ENCODE measurements around the gene SORT1.

GRCh38 chr1:109433322-109433721, 35.6 kb upstream of the SORT1 start:
- no peak for TF ChIP-seq CTCF (conservative IDR thresholded peaks at IDR 0.05; ENCODE audit: low read depth, low read length)
- no peak for TF ChIP-seq MXI1 (IDR thresholded peaks at IDR 0.05; ENCODE audit: borderline replicate concordance, low read depth, low read length)
- no peak for TF ChIP-seq MAFK (IDR thresholded peaks at IDR 0.05; ENCODE audit: low read depth, low read length)
- TF ChIP-seq POLR2A (IDR thresholded peaks at IDR 0.05; ENCODE audit: low read depth, low read length), result no peak
- no peak for TF ChIP-seq RCOR1 (IDR thresholded peaks at IDR 0.05; ENCODE audit: insufficient replicate concordance, low read length)
- no peak for TF ChIP-seq RAD21 (IDR thresholded peaks at IDR 0.05; ENCODE audit: low read length)
- TF ChIP-seq MAZ (IDR thresholded peaks at IDR 0.05; ENCODE audit: borderline replicate concordance, low read depth, low read length), result no peak
- TF ChIP-seq, protein P1, sequence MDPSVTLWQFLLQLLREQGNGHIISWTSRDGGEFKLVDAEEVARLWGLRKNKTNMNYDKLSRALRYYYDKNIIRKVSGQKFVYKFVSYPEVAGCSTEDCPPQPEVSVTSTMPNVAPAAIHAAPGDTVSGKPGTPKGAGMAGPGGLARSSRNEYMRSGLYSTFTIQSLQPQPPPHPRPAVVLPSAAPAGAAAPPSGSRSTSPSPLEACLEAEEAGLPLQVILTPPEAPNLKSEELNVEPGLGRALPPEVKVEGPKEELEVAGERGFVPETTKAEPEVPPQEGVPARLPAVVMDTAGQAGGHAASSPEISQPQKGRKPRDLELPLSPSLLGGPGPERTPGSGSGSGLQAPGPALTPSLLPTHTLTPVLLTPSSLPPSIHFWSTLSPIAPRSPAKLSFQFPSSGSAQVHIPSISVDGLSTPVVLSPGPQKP (IDR thresholded peaks at IDR 0.05; ENCODE audit: borderline replicate concordance, low read depth, low read length), result no peak
- TF ChIP-seq USF2 (IDR thresholded peaks at IDR 0.05; ENCODE audit: low read depth, low read length), result no peak
- TF ChIP-seq FOS (IDR thresholded peaks at IDR 0.05; ENCODE audit: low read depth, low read length), result no peak
